H1 (cell line): Measurements from ENCODE around the gene SUSD5. TPM values are rescaled to one million over a fixed set of nuclear protein-coding genes. Genes with fewer than 3 reads are reported as not detected.
"Not testable (repeated sequence)": the region's sequence is repeated elsewhere in the genome, so short reads cannot be mapped to it uniquely, and the experiment has no call there.

Experiments used
- CTCF ChIA-PET: fragments of 300-600 bp; sonication (Branson Sonifier 250); formaldehyde crosslinking; loops from one replicate; lab custom pipeline; 2021; ENCODE audit not compliant: partially characterized antibody; lab: Charles Lee
- POLR2A ChIA-PET: fragments of 300-600 bp; sonication (Branson Sonifier 250); formaldehyde crosslinking; loops from one replicate; lab custom pipeline; 2021; ENCODE audit warnings: inconsistent platforms; ENCODE audit not compliant: partially characterized antibody; lab: Charles Lee
- DNase-seq, 2 experiments: peaks; one replicate each; pipeline versions ENCODE4 v3.0.0 to v3.0.0-alpha.2; 2010 to 2022; ENCODE audit warnings: low spot score in 2 of 2, low read depth in 1 of 2, mixed read lengths in 1 of 2
- FAIRE-seq: peaks from 2 replicates; lab custom pipeline; 2011; peaks lifted over from hg19 to GRCh38; lab: Jason Lieb, UNC
- H2AFZ ChIP-seq: 2 replicates; pipeline ENCODE4 v1.8.1; 2012; ENCODE audit warnings: low read length, inconsistent platforms
- H2AK5ac ChIP-seq: 2 replicates; pipeline ENCODE4 v1.6.1; 2013; ENCODE audit warnings: low read depth, low read length
- H2BK120ac ChIP-seq: replicated peaks from 2 replicates; pipeline ENCODE3; 2013; ENCODE audit warnings: low read depth, low read length, inconsistent platforms
- H2BK12ac ChIP-seq: 2 replicates; pipeline ENCODE4 v1.6.1; 2013; ENCODE audit warnings: low read depth, low read length
- H2BK15ac ChIP-seq: 2 replicates; pipeline ENCODE4 v1.6.1; 2013; ENCODE audit warnings: low read length
- H2BK20ac ChIP-seq: 2 replicates; pipeline ENCODE4 v1.6.1; 2013; ENCODE audit warnings: low read length
- H2BK5ac ChIP-seq: 2 replicates; pipeline ENCODE4 v1.6.1; 2013; ENCODE audit warnings: low read depth, low read length
- H3K14ac ChIP-seq: 2 replicates; pipeline ENCODE4 v1.6.1; 2013; ENCODE audit warnings: inconsistent platforms; ENCODE audit not compliant: insufficient read length
- H3K18ac ChIP-seq: 2 replicates; pipeline ENCODE4 v1.6.1; 2013; ENCODE audit warnings: low read length; ENCODE audit errors: extremely low read depth
- H3K23ac ChIP-seq: 2 replicates; pipeline ENCODE4 v1.6.1; 2013; ENCODE audit warnings: inconsistent platforms; ENCODE audit not compliant: insufficient read length
- H3K23me2 ChIP-seq: 2 replicates; pipeline ENCODE4 v1.6.1; 2013; ENCODE audit warnings: low read depth, low read length
- H3K27ac ChIP-seq: 2 replicates; pipeline ENCODE4 v1.6.1; 2011; ENCODE audit warnings: low read depth, low read length, inconsistent platforms
- H3K27me3 ChIP-seq, 4 experiments: replicated peaks in 1 of 4; 1 replicate in 1 of 4; 2 replicates in 3 of 4; pipeline versions ENCODE4 v1.6.1 to v1.8.1; 2011 to 2013; ENCODE audit warnings: low read length in 3 of 4, mild to moderate bottlenecking in 3 of 4, inconsistent platforms in 2 of 4, mixed read lengths in 2 of 4, moderate library complexity in 1 of 4; ENCODE audit not compliant: control insufficient read depth in 3 of 4, insufficient read depth in 3 of 4; ENCODE audit errors: extremely low read depth in 1 of 4
- H3K36me3 ChIP-seq, 4 experiments: 2 replicates each; pipeline versions ENCODE4 v1.6.1 to v1.8.1; 2011 to 2013; ENCODE audit warnings: mild to moderate bottlenecking in 4 of 4, low read length in 3 of 4, moderate library complexity in 2 of 4, control low read depth in 1 of 4, inconsistent platforms in 1 of 4; ENCODE audit not compliant: insufficient read depth in 4 of 4, control insufficient read depth in 2 of 4
- H3K4ac ChIP-seq: replicated peaks from 2 replicates; pipeline ENCODE3; 2013; ENCODE audit warnings: low read length, low read depth, mixed read lengths, inconsistent platforms; ENCODE audit not compliant: insufficient read length
- H3K4me1 ChIP-seq, 4 experiments: replicated peaks in 1 of 4; 1 replicate in 1 of 4; 2 replicates in 3 of 4; pipeline versions ENCODE4 v1.6.1 to v1.8.1; 2011 to 2013; ENCODE audit warnings: low read length in 3 of 4, inconsistent platforms in 2 of 4, mixed read lengths in 1 of 4; ENCODE audit not compliant: insufficient read depth in 4 of 4, control insufficient read depth in 3 of 4
- H3K4me2 ChIP-seq, 2 experiments: 2 replicates each; pipeline versions ENCODE4 v1.6.1 to v1.8.1; 2011 to 2013; ENCODE audit warnings: low read depth in 2 of 2, low read length in 2 of 2, control low read depth in 1 of 2, inconsistent platforms in 1 of 2, mild to moderate bottlenecking in 1 of 2; ENCODE audit not compliant: insufficient read depth in 1 of 2
- H3K4me3 ChIP-seq, 4 experiments: fragments of 200-600, 300-600 bp in 1 of 4; sonication (generic), shearing (Covaris generic), sonication (Bioruptor Twin) in 1 of 4; 2 replicates each; pipeline versions ENCODE4 v1.5.1 to v1.8.1; 2011 to 2016; ENCODE audit warnings: low read length in 4 of 4, low read depth in 3 of 4, control low read depth in 2 of 4, inconsistent platforms in 2 of 4, mild to moderate bottlenecking in 2 of 4, mixed read lengths in 1 of 4, moderate library complexity in 1 of 4; ENCODE audit not compliant: insufficient read depth in 2 of 4; ENCODE audit errors: extremely low read depth in 1 of 4
- H3K56ac ChIP-seq: replicated peaks from 2 replicates; pipeline ENCODE3; 2013; ENCODE audit warnings: low read depth, mild to moderate bottlenecking, mixed read lengths, low read length, inconsistent platforms; ENCODE audit not compliant: insufficient read length
- H3K79me1 ChIP-seq: 2 replicates; pipeline ENCODE4 v1.6.1; 2013; ENCODE audit warnings: low read depth, low read length, control low read depth
- H3K79me2 ChIP-seq, 2 experiments: 2 replicates each; pipeline versions ENCODE4 v1.6.1 to v1.8.1; 2012 to 2013; ENCODE audit warnings: low read length in 2 of 2, mild to moderate bottlenecking in 2 of 2, inconsistent platforms in 1 of 2; ENCODE audit not compliant: insufficient read depth in 2 of 2, control insufficient read depth in 1 of 2
- H3K9ac ChIP-seq, 4 experiments: replicated peaks in 1 of 4; 1 replicate in 1 of 4; 2 replicates in 3 of 4; pipeline versions ENCODE4 v1.6.1 to v1.8.1; 2011 to 2013; ENCODE audit warnings: low read depth in 3 of 4, low read length in 3 of 4, control low read depth in 2 of 4, mild to moderate bottlenecking in 2 of 4, moderate library complexity in 2 of 4, inconsistent platforms in 1 of 4; ENCODE audit errors: extremely low read depth in 1 of 4
- H3K9me3 ChIP-seq, 2 experiments: 2 replicates each; pipeline versions ENCODE4 v1.6.1 to v1.8.1; 2012 to 2013; ENCODE audit warnings: mild to moderate bottlenecking in 2 of 2, moderate library complexity in 2 of 2, control low read depth in 1 of 2, inconsistent platforms in 1 of 2, low read depth in 1 of 2, low read length in 1 of 2, mixed read lengths in 1 of 2; ENCODE audit not compliant: insufficient read depth in 2 of 2
- H4K20me1 ChIP-seq, 2 experiments: replicated peaks in 1 of 2; 2 replicates each; pipeline versions ENCODE3 to v1.8.1; 2011 to 2013; ENCODE audit warnings: inconsistent platforms in 2 of 2, low read length in 2 of 2, mild to moderate bottlenecking in 1 of 2; ENCODE audit not compliant: insufficient read depth in 2 of 2, control insufficient read depth in 1 of 2
- H4K5ac ChIP-seq: 2 replicates; pipeline ENCODE4 v1.6.1; 2013; ENCODE audit warnings: low read length, low read depth, mixed read lengths, inconsistent platforms; ENCODE audit not compliant: insufficient read length
- H4K8ac ChIP-seq: 2 replicates; pipeline ENCODE4 v1.8.0; 2013; ENCODE audit warnings: mild to moderate bottlenecking, moderate library complexity, low read length, inconsistent platforms; ENCODE audit not compliant: insufficient read depth; ENCODE audit errors: extremely low read depth
- H4K91ac ChIP-seq: replicated peaks from 2 replicates; pipeline ENCODE3; 2013; ENCODE audit warnings: low read length, mixed read lengths, inconsistent platforms; ENCODE audit not compliant: insufficient read length
- WGBS, 2 experiments: shearing (Covaris generic) in 1 of 2; methylation state at CpG; one replicate each; pipeline versions ENCODE4 v1.1.6 to v1.1.7; 2013 to 2015; ENCODE audit warnings: low lambda C conversion rate in 2 of 2, mixed read lengths in 2 of 2, inconsistent platforms in 1 of 2, low coverage in 1 of 2, missing lambda C conversion rate in 1 of 2; ENCODE audit not compliant: insufficient replicate concordance in 2 of 2, insufficient coverage in 1 of 2, insufficient read length in 1 of 2; ENCODE audit errors: extremely low coverage in 1 of 2, missing lambda C conversion rate in 1 of 2; 5-methylcytosine and 5-hydroxymethylcytosine counted together
- polyA plus RNA-seq, 7 experiments: library from polyadenylated mRNA; depleted of rRNA in 3 of 7; stranded (reverse) in 5 of 7; unstranded in 2 of 7; fragments of >200 nt in 5 of 7; fragments of 200-250 nt in 2 of 7; gene quantifications; 1 replicate in 5 of 7; 2 replicates in 1 of 7; 4 replicates in 1 of 7; pipeline versions ENCODE4 v1.2.1 to v1.2.3, GENCODE V29; 2011 to 2013; ENCODE audit warnings: missing spikeins in 2 of 7, mixed read lengths in 2 of 7
- total RNA-seq: library from RNA; stranded (reverse); fragmentation: NEBNext Ultra II Directional; extraction: Animal tissue kit (Norgen Biotek cat#: 25700); gene quantifications from 2 replicates; pipeline ENCODE4 v1.2.1, GENCODE V29; 2021

The SUSD5 gene
- total and polyA plus RNA-seq, 2 of the 8 experiments (the other 6 are each of a cell fraction or from before 2014, with no cell fraction given), result 0.92 to 3.3 TPM

GRCh38 chr3:33106854-33107253 is 111.8 kb downstream of the SUSD5 start:
- H4K5ac ChIP-seq, H4K8ac ChIP-seq, H2BK120ac ChIP-seq, H3K9ac ChIP-seq, DNase-seq, H3K9me3 ChIP-seq, H2BK12ac ChIP-seq, H4K91ac ChIP-seq, H3K4me1 ChIP-seq, H3K79me2 ChIP-seq, H2BK5ac ChIP-seq, H4K20me1 ChIP-seq, H3K14ac ChIP-seq, H3K18ac ChIP-seq, H3K4ac ChIP-seq, H3K4me2 ChIP-seq, H3K27me3 ChIP-seq, H3K56ac ChIP-seq, H2BK15ac ChIP-seq, H3K27ac ChIP-seq, H2AK5ac ChIP-seq, H3K23me2 ChIP-seq, H3K79me1 ChIP-seq, H3K23ac ChIP-seq, FAIRE-seq, H2AFZ ChIP-seq, H3K4me3 ChIP-seq, H3K36me3 ChIP-seq, H2BK20ac ChIP-seq: not testable (repeated sequence)
- POLR2A ChIA-PET, result interaction anchor here (1.3 kb wide), 1 partner anchor 8 kb away, joined by 4 read pairs; no protein-coding TSS in a partner anchor
- 86% methylated on average over 2 of the region's 2 CpGs; no CpG with 5 or more reads in 1 of the 2 experiments for WGBS, 2 experiments
- CTCF ChIA-PET, result interaction anchor here (1.1 kb wide), 1 partner anchor 14 kb away, joined by 4 read pairs; no protein-coding TSS in a partner anchor
